Right renal pelvis (tissue), 4 donors: Measurements from ENCODE around the gene RAB7B. TPM values are rescaled to one million over a fixed set of nuclear protein-coding genes. Genes with fewer than 3 reads are reported as not detected.
"Not testable (repeated sequence)": the region's sequence is repeated elsewhere in the genome, so short reads cannot be mapped to it uniquely, and the experiment has no call there.

Source experiments
- DNase-seq, 4 donors: peaks; one replicate each; pipeline ENCODE4 v3.0.0-alpha.2; 2013; ENCODE audit warnings: low read depth in 4 of 4, low spot score in 3 of 4, missing footprints in 1 of 4
- polyA plus RNA-seq, 4 donors: library from polyadenylated mRNA; unstranded; fragments of 120-200 nt; gene quantifications; one replicate each; pipeline ENCODE4 v1.2.1, GENCODE V29; 2013; ENCODE audit not compliant: insufficient read length in 4 of 4

Gene RAB7B
- polyA plus RNA-seq, 4 donors, result 3.0 to 3.7 (median 3.1) TPM

DNA sequence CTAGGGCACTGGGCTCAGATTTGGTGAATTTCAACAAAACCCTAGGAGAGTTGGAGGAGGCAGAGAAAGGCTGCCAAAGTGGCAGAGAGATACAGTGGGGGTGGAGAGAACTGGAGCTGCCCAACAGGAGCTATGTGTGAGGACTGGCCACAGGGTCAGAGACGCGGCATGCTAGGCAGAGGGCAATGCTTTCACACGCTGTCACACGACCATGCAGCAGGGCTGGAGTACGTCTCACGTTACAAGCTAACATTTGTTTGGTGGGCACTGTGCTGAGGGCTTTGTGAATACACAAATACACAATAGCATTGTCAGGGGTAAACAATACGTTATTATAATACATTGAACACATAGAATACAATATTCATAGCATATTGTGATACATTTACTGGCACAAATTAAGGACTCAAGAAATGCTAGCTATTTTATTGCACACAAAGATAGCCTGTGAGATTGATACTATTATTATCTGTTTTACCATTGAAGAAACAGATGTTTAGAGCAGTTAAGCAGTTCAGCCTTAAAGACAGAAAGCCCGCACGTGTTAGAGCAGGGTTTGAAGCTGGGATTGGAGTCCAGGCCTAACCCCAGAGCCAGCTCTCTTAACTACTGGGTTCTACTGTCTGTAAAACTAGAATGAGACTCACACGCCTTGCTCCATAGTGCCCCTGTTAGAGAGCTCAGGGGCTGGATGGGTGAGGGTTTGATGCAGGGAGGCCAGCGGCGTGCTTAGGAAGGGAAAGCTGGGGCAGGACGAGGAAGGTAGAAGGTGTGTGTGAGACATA lies 4.5 kb downstream of the RAB7B start:
- DNase-seq, result no peak

DNA sequence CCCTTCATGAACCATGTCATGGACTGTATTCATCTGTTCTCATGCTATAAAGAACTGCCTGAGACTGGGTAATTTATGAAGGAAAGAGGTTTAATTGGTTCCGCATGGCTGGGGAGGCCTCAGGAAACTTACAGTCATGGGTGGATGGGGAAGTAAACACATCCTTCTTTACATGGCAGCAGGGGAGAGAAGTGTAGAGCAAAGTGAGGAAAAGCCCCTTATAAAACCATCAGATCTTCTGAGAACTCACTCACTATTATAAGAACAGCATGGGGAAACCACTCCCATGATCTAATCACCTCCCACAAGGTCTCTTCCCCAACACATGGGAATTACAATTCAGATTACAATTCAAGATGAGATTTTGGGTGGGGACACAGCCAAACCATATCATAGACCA lies 6.6 kb downstream of the RAB7B start:
- DNase-seq, result not testable (repeated sequence)

DNA sequence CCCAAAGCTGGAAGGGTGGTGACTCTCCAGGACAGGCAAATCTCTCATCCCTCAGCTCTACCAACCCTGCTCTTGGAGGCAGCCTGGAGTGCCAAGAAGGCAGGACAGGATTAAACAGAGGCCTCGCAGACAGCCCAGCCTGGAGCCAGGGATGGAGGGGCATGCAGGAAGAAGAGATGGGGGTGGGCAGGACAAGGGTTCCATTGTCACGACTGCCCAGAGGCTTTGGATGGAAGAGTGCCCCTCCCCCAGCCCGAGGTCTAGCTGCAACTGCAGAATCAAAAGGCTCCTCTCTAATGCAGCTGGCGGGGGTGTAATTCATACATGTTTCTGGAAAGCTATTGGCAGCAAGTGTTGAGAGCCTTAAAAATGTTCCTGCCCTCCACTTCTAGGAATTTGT lies 8.8 kb downstream of the RAB7B start:
- no peak for DNase-seq

DNA sequence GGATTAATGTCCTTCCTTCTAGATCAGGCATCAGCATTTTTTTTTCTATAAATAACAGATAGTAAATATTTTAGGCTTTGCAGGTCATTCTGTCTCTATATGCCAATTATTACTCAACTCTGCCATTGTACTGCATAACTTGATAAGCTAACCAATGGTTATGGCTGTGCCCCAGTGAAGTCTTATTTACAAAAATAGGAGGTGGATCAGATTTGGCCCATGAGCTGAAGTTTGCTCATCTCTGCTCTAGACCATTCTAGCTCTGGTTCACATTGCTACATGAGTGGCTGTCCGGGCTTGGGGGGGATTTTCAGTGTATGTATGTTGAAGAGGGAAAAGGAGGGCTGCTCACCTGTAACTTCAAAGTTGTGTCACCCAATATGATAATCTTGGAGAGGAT lies 10.1 kb downstream of the RAB7B start:
- DNase-seq, result no peak

DNA sequence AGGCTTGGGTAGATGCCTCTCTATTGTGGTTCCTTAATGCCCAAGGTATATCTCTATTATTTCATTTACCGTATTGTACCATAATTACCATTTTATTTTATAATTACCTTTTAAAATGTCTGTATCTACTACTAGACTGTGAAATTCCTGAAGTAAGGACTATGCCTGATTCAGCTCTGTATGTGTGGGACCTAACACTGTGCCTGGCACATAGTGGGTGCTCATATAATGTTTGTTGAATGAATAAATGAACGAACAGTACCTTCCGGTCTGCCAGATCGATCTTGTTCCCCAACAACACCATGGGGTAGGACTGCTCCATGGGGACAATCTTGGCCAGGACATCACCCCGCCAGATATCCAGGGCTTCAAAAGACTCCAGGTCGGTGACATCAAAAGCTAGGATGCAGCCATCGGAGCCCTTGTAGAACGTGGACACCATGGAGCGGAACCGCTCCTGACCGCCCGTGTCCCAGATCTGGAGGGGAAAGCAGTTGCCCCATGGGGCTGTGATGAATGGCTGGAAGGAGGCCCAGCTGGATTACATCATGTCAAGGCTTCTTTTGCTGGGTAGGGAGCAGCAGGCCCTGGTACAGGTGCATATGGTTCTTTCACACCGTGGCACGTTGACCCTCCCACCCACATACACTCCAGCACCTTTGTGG lies 10.8 kb downstream of the RAB7B start:
- no peak for DNase-seq

DNA sequence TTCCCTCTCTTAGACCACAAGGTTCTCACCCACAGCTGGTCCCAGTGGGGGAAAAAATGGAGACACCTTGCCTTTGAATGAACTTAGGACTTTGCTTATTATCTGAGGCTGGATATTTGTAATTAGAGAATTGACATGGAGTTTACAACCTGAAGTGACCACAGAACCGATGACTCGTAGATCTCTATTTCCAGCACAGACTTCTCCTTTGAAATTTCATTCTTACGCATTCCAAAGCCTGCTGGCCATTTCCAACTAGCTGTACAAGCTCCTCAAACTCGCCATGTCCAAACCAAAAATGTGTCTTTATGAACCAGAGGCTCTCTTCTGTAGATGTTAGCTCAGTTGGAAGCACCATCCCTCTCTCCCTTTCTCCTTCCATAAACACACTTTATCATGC lies 12.0 kb downstream of the RAB7B start:
- no peak for DNase-seq

DNA sequence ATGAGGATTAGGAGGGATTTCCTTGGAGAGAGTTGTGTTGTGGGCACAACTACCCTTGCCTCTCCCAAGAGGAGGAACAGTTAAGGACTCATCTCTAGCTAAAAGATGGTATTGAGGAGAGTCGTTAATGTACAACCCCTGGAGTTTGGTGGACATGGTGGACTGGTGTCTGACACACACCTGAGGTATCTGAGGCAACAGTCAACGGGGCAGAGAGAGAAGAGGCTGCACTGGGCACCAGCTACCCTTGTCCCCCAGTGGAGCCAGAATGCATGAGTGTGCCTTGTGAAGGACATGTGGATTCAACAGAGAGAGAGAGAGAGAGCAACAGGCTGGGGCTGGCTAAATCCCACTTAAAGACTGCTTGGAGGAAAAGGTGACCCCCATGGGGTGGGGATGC lies 13.0 kb downstream of the RAB7B start:
- no peak for DNase-seq

DNA sequence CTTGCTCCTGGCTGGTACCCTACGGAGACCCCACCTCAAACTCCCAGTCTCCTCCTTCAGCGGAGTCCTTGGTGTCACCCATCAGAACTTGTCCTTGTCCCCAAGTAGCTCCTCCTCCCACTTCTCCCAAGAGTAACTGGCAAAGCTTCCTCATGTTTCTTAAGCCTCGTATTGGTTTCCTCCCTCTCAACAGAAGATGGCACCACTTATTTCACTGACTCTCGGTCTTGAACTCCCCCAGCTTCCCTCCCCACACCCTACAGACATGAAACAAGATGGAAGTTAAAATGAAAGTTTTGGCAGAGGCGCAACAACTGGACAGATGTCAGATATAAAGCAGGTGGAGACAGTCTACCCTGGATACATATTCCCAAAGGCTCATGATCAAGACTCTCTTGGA lies 13.4 kb downstream of the RAB7B start:
- no peak for DNase-seq

DNA sequence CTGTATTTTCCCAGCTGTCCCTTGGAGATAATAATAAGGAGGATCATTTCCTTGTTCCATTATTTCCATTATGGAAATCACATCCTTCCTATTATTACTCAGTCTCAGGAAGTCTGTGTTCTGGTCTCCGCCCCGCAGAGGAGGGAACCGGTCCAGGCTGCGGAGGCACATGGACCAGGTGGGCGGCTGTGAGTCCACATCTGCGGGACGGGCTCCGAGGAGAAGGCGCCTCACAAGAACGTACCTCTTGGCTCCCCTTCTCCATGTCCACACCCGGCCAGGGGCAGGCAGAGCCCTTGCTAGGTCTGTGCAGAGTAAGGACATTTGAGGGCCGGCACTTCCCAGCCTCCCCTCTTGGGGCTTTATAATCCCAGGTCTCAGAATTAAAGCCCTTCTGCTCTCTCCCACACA lies 14.6 kb downstream of the RAB7B start:
- DNase-seq, result no peak

DNA sequence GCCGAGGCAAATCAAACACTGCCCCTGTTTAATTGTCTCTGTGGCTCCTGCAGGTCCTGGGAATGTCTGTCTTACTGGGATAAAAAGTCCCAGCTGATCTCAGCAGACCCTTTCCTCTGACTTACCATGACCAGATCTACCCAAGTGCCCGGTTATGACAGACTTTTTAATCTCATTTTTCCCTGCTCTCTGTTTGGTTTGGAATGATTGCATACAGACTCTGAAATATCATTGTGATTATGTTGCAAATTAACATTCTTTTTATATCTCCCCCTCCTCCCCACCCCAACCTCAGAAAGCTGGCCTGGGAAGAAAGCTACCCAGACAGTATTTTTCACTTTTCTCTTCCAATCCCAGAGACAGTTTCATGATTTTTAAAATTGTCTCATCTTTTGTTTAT lies 16.3 kb downstream of the RAB7B start:
- DNase-seq, result no peak

DNA sequence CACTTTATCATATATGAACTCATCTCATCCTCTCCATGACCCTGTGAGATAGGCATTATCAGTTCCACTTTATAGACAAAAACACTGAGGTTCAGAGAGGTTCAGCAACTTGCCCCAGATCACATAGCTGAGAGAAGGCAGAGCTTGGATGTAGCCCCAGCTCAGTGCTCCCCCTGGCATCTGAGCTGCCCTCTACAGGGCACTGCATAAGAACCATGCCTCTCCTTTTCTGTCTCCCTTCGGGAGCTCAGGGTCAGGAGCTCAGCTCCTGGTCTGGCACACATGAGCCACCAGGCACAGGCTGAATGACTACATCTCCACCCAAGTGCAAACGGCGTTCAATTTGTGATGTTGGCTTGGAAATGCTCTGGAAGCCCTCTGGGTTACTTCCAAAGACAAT lies 16.9 kb downstream of the RAB7B start:
- no peak for DNase-seq

DNA sequence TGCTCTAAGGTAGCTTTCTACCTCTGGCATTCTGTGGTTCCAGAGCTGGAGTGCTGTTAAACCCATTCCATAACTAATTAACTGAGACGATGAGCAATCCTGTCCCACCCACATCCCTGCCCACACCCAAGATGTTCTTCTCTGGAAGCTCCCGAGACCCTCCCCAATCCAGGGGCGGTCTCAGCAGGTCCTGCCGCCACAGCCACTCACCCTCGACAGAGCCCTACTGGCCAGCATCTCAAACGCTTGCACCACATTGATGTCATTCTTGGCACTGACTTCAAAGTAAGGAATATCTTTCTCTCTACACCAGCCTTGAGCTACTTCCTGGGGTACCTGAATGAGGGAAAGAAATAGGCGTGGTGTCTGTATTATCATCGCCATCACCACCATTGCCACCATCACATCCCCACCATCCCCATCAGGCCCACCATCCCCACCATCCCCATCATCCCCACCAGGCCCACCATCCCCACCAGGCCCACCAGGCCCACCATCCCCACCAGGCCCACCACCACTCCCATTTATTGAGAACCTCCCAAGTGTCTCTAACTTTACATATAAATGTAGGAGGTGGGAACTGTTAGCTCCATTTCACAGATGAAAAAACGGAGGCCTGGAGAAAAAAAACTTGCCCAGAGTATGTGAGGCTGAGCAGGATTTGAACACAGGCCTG lies 17.7 kb downstream of the RAB7B start:
- DNase-seq, result no peak

DNA sequence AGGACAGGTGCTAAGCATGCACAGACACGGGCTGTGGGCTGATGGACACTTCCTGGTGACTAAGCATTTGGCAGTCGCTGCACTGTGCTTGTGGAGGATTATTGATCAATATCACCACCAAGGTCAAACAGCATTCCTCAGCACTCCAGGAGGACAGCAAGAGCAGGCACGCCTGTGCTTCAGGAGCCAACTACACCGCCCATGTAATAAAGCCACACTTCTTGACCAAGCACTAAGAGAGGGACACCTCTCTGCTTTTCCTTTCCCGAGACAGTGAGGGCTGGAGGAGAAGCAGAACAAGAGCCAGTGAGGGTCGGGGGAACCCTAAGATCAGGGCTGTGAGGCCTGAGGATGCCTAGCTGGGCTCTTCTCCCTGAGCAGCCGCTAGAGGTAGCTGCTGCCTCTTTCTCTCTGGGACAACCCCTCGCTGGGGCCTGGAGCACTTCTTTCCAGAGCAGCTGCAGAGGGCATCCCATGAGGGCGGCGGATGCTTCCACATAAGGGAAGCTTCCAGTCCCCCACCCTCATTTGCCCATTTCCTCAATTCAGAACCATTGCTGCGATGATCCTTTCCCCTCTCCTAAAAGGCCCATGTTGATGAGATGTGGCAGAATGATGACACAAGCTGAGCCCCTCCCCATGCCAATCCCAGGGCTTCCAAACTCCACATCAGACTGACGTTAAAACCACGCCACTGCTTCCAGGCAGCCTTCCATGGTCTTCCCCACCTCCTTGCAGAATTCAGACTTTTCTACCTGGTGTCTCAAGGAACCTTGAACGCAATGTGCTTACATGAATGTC lies 19.1 kb downstream of the RAB7B start:
- peak in 1 of 4 donors; percentile 36 for DNase-seq

DNA sequence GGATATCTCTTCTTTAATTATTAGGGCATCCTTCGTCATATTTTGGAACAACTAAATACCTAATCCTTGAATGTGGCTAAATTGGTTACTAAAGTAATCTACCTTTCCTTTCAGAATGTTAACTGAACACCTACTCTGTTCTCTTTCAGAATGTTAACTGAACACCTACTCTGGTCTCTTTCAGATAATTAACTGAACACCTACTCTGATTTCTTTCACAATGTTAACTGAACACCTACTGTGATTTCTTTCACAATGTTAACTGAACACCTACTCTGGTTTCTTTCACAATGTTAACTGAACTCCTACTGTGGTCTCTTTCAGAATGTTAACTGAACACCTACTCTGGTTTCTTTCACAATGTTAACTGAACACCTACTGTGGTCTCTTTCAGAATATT lies 21.9 kb downstream of the RAB7B start:
- no peak for DNase-seq

DNA sequence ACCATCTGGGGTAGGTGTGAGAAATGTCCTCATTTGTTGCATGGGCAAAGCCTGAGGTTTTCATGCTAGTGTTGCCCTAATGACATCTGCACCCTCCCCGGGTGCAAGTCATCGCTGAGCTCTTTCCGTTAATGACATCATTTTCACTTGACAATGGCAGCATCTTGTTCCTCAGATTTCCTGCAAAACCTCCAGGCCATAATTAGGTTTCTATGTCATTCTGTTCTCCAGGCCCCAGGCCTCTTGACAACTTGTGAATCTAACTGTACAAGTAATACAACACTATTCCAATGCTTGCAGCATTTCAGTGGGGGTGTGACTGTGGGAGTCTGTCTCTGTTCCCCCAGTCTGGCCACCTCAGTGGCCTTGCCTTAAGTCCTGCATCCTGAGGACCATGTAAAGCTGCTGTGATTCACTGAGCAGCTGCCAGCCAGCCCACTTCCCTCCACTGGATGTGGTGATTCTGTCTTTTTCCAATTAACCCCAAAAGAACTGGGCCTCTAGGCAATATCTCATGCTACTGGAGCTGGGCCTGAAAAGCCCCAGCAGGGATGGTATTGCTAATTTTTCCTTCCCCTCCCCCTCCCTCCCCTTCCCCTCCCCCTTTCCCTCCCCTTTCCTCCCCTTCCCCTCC lies 22.8 kb downstream of the RAB7B start:
- DNase-seq, result no peak

DNA sequence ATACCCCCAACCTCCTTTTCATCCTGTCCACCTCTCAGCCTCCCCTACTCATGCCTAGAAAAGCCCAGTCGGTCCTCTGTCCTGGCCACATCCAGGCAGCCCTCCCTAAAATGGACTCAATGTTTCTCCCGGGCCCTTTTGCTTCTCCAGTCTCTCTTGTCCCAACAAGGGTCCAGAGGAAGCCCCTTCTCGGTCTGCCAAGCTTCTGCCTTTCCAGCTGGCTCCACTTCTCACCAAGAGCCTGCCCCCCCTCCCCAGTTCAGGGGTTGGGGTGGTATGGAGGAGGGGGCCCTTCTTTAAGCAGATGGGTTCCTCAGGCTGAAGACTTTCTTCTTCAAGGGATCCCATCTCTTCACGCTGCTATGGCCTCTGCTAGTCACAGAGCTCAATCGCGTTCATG lies 23.9 kb downstream of the RAB7B start:
- no peak for DNase-seq

DNA sequence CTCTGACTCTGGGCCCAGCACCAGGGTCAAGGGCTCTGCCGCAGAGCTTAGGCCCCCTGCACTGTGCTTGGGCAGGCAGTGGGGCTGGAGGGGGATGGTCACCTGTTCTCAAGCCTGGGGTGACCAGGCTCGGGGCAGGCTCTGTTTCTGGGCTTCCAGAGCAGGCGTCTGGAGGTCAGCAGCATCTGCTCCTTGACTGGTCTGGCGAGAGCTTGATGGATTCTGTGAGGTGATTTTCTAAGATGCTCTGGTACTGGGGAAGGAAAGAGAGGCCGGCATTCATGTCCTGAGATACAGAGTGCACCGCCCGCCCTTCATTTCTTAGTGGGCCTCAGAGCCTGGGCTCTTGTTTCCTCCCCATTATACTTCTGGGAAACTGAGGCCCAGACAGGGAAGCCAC lies 24.5 kb downstream of the RAB7B start:
- DNase-seq, result no peak

DNA sequence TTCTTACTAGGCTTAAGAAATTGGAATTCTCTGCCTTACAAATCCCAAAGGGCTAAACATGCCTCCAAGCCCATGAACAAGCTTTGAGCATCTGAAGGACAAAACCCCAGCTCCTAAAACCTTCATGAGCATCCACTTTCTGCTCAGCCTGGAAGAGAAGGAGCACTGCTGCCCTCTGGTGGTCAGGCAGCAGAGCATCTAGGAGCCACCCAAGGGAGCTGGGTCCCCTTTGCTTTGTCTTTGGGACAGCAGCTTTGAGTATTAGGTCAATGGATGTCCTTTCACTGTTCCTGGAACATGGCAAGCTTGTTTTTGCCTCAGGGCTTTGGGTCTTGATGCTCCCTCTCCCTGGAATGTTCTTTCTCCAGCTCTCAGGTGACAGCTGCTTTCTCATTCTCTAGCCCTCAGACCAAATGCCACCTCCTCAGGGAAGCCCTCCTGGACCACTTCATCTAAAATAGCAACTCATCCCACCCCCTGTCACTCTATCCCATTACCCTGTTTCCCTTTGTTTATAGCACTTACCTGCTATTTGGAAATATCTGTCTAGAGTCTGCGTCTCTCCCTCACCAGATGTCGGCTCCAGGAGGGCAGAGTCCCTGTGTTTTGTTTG lies 25.7 kb downstream of the RAB7B start:
- DNase-seq, result peak; percentile 52 to 74 (median 58)

DNA sequence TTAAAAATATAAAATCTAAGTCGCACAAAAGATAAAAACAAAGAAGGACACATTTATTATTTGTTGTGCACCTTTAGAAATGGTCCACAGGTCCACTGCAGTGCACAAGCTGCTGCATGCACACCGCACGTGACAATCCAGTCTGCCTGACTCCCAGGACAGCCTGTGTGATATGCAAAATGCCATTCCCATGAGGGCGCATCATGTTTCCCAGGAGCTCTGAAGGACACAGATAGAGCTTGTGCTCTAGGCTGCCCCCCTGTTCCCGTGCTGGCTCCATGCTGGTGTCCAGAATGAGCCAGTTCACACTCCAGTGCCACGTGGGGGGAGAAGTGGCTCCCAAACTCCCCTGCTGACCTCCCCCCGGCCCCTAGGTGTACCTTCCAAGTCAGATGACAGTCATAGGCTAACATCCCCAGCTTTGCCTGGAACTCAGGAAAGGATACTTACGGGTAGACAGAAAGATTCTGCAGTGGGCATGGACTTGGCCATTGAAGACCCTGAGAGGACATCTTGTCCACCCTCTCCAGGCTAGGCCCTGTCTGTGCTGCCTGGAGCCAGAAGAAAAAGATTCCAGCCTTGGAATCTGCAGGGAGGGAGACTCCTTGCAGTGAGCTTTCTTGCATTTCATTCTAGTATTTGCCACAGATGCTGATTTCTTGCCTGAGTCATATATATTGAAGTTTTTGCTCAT lies 26.3 kb downstream of the RAB7B start:
- DNase-seq, result peak in 1 of 4 donors; percentile 25
